Lower leg skin (tissue), 4 donors: ENCODE data around the gene NDEL1. TPM values are rescaled to one million over a fixed set of nuclear protein-coding genes. Genes with fewer than 3 reads are reported as not detected.
"Not testable (repeated sequence)": the region's sequence is repeated elsewhere in the genome, so short reads cannot be mapped to it uniquely, and the experiment has no call there.

Source experiments
- DNase-seq, 2 donors: peaks; one replicate each; pipeline ENCODE4 v3.0.0-alpha.2; 2019; ENCODE audit warnings: low spot score in 2 of 2
- H3K4me3 ChIP-seq: fragments of 200-600 bp; sonication (generic); 2 replicates; pipeline ENCODE4 v1.5.1; 2017; ENCODE audit warnings: mild to moderate bottlenecking, low read depth; ENCODE audit not compliant: poor library complexity, severe bottlenecking
- POLR2A ChIP-seq, 2 donors: fragments of 450-650 bp; IDR thresholded peaks; one replicate each; pipeline ENCODE4 v1.6.1; 2016 to 2017; ENCODE audit warnings: antibody characterized with exemption in 2 of 2, mild to moderate bottlenecking in 1 of 2, moderate library complexity in 1 of 2
- WGBS, 2 donors: methylation state at CpG; one replicate each; pipeline ENCODE4 v1.1.5; 2018; 5-methylcytosine and 5-hydroxymethylcytosine counted together
- intact Hi-C: fragments of 100-400 bp; cut with DNase I; formaldehyde crosslinking; loops from one replicate; pipeline ENCODE4 v1.15.0; 2023; ENCODE audit warnings: low total_unique reads
- total RNA-seq, 4 donors: library from RNA; depleted of rRNA; stranded (reverse); fragments of >200 nt; gene quantifications; one replicate each; pipeline ENCODE4 v1.1.0, GENCODE V29; 2016
- TF ChIP-seq, protein P1 (sequence below), 3 donors: fragments of 450-650 bp; IDR thresholded peaks; one replicate each; pipeline ENCODE4 v1.5.1; 2016; ENCODE audit warnings: antibody characterized with exemption in 3 of 3, mild to moderate bottlenecking in 3 of 3, moderate library complexity in 2 of 3

NDEL1 gene
- total RNA-seq, 4 donors from 2014 or later, result 129 to 160 (median 145) TPM

GRCh38 chr17:8392674-8393469 is 42.8 kb upstream of the NDEL1 start:
- TF ChIP-seq, protein P1, sequence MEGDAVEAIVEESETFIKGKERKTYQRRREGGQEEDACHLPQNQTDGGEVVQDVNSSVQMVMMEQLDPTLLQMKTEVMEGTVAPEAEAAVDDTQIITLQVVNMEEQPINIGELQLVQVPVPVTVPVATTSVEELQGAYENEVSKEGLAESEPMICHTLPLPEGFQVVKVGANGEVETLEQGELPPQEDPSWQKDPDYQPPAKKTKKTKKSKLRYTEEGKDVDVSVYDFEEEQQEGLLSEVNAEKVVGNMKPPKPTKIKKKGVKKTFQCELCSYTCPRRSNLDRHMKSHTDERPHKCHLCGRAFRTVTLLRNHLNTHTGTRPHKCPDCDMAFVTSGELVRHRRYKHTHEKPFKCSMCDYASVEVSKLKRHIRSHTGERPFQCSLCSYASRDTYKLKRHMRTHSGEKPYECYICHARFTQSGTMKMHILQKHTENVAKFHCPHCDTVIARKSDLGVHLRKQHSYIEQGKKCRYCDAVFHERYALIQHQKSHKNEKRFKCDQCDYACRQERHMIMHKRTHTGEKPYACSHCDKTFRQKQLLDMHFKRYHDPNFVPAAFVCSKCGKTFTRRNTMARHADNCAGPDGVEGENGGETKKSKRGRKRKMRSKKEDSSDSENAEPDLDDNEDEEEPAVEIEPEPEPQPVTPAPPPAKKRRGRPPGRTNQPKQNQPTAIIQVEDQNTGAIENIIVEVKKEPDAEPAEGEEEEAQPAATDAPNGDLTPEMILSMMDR (IDR thresholded peaks at IDR 0.05), result no peak
- H3K4me3 ChIP-seq, result no peak overlapping the region
- 83 to 87% methylated on average over 21 to 26 of the region's 46 CpGs for WGBS, 2 donors
- intact Hi-C loops, result no loop called here
- peak in 1 of 2 donors; percentile 74 for DNase-seq

DNA sequence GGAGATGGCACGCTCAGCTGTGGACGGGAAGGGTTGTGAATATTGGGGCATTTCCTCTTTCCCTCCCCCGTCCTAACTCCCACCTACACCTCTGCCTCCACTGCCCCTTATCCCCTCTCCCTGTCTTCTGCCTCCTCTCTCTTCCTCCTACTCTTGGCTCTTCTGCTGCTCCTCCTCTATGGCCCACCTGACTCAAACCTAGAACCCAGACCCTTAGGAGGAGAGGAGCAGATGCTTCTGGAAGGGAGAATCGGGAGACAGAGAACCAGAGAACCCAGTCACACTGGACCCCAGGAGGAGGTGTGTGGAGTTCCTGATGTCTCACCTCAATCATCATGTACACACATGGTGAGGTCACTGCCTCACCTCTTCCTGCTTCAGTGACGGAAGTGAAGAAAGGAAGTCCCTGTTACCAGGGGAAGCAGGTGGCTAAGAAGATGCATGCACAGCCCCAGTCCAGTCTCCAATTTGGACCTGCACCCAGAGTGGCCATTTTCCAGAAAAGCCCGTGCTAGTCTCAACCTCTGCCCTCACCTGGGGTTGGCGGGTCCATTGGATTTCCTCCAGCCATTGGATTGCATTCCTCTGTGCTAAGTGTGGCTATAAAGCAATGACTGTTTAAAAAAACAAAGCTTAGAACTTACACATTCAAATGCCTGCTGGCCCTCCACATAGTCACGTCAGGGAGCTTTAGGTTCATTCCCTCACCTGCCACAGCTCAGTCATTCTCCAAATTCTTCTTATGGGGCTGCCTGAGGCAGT is 42.0 kb upstream of the NDEL1 start:
- no peak overlapping the region for H3K4me3 ChIP-seq
- WGBS, 2 donors, result 53 to 55% methylated on average over 8 of the region's 8 CpGs
- TF ChIP-seq, protein P1 (IDR thresholded peaks at IDR 0.05), result no peak
- no peak for TF ChIP-seq POLR2A (IDR thresholded peaks at IDR 0.05)
- intact Hi-C loops, result no loop called here
- DNase-seq, result peak in 1 of 2 donors; percentile 77

DNA sequence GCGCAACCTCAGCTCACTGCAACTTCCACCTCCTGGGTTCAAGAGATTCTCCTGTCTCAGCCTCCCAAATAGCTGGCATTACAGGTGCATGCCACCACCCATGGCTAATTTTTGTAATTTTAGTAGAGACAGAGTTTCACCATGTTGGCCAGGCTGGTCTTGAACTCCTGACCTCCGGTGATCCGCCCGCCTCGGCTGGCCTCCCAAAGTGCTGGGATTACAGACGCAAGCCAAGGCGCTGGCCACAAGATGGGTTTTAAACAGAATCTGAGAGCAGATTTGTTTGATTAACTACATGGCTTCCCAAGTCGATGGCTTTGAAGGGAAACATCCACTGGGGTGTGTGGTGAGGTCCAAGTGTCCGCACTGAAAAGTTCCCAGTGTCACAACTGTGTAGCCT is 41.2 kb upstream of the NDEL1 start:
- intact Hi-C loops, H3K4me3 ChIP-seq: not testable (repeated sequence)
- peak in 1 of 2 donors; percentile 76 for DNase-seq
- 63 to 83% methylated on average over 9 of the region's 9 CpGs for WGBS, 2 donors

DNA sequence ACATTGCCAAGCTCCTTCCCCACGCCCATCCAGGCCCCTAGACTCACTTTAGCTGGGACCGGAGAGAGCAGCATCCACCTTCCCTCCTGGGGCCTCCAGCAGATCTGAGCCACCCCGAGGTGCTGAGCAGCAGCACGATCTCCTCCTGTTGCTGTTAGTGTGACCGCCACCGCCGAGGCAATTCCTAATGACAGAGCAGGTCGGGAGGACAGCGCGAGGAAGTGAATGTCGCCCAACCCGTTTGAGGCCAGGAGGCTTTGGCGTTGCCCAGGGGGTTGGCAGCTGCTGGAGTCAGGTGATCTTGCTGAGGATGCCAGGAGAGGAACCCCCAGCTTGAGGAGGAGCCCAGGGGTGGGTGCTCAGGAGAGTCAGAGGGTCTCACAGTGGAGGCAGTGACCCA is 38.0 kb upstream of the NDEL1 start, which contains the start of gene RNF222:
Gene RNF222, minus strand, starts transcription at position 192 of the 400 bp plus-strand sequence. CDS start 4,366 bp downstream, outside the sequence.
- peak in 1 of 2 donors; percentile 85 for DNase-seq
- intact Hi-C loops, result no loop called here
- no peak within 1 kb of the TSS for H3K4me3 ChIP-seq
- no peak for TF ChIP-seq POLR2A (IDR thresholded peaks at IDR 0.05)
- WGBS, 2 donors, result 22 to 50% methylated on average over 12 to 13 of the region's 13 CpGs

GRCh38 chr17:8398980-8399379 is 36.7 kb upstream of the NDEL1 start:
- WGBS, 2 donors, result 67 to 84% methylated on average over 6 of the region's 6 CpGs
- intact Hi-C loops, result no loop called here
- no peak overlapping the region for H3K4me3 ChIP-seq
- DNase-seq, result no peak
- no peak for TF ChIP-seq POLR2A (IDR thresholded peaks at IDR 0.05)
- TF ChIP-seq, protein P1 (IDR thresholded peaks at IDR 0.05), result no peak

DNA sequence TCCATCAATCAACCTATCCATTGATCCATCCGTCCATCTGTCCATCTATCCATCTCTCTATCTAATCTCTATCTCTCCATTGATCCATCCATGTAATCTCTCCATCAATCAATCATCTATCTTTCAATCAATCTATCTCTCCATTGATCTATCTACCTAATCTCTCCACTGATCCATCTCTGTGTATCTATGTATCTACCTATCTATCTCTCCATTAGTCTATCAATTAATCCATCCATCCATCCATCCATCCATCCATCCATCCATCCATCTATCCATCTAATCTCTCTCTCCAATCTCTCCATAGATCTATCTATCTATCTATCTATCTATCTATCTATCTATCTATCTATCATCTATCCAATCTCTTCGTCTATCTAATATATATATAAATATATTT is 34.6 kb upstream of the NDEL1 start:
- no peak for TF ChIP-seq POLR2A (IDR thresholded peaks at IDR 0.05)
- TF ChIP-seq, protein P1 (IDR thresholded peaks at IDR 0.05), result no peak
- intact Hi-C loops, result no loop called here
- DNase-seq, result no peak
- no peak overlapping the region for H3K4me3 ChIP-seq
- WGBS, 2 donors, result 92 to 93% methylated on average over 2 of the region's 2 CpGs
